ENCODE data around the gene CCNQ. TPM values are rescaled to one million over a fixed set of nuclear protein-coding genes. Genes with fewer than 3 reads are reported as not detected.

CCNQ gene
- total and polyA plus RNA-seq, 2 of the 8 experiments (the other 6 are each of a cell fraction or from before 2014, with no cell fraction given) = 16.6 to 32.1 TPM

DNA sequence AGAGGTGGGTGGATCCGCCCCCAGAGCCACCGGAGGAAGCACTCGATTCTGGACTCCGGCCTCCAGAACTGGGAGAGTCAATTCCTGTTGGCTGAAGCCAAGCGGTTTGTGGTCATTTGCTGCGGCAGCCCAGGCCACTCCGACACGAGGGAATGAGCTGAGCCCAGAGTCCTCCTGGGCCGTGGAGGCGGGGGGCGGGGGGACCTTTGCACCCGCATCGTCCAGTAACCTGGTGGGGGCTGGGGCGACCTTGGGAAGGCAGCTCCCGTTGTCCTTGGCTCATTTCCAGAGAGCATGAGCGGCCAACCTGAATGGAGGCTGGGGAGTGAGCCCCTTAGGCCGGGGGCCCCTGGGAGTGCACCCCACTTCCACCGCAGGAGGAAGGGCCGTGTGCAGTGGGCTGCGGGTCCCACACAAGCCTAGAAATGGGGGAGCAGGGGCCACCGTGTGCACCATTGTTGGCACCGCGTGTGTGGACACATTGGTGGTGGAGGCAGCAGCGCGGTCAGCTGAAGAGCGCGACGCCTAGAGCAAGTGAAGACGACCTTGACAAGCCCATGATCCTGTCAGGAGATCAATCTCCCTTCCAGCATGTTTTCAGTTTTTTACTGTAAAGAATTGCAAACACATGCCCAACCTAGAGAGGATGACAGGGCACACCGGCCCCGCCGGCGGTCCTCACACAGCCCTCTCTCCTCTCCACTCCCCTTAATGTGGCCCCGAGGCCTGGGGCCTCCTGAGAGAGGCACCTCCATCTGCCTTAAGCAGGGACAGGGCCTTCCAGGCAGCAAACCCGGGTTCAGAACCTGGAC, 28.1 kb upstream of the CCNQ start:
- Histone ChIP-seq H2BK15ac (ENCODE audit: low read length) (no peak overlapping the region), H2AK5ac (ENCODE audit: low read depth, low read length) (no peak overlapping the region), H2AFZ (ENCODE audit: low read length) (no peak overlapping the region), H3K79me2 (ENCODE audit: control insufficient read depth in 1 of 2, insufficient read depth in 2 of 2, low read length in 2 of 2) (no peaks in the 10 kb centered on the region), H3K4me1 (replicated peaks in 1 of 4; ENCODE audit: control insufficient read depth in 3 of 4, insufficient read depth in 4 of 4, low read length in 3 of 4) (peaks cover 0 to 3% (median 0%) of the 10 kb centered on the region in 4 experiments; a peak in 1 of 7 replicates), H3K23me2 (ENCODE audit: low read depth, low read length) (no peaks in the 10 kb centered on the region), H2BK20ac (ENCODE audit: low read length) (no peak overlapping the region), H3K4me2 (ENCODE audit: insufficient read depth in 1 of 2, low read depth in 2 of 2, low read length in 2 of 2) (no peak overlapping the region), H3K79me1 (ENCODE audit: low read depth, low read length) (no peaks in the 10 kb centered on the region), H3K27me3 (replicated peaks in 1 of 4; ENCODE audit: control insufficient read depth in 3 of 4, extremely low read depth in 1 of 4, insufficient read depth in 3 of 4, low read length in 3 of 4) (no peaks in the 10 kb centered on the region), H3K9me3 (ENCODE audit: insufficient read depth in 2 of 2, low read depth in 1 of 2, low read length in 1 of 2) (no peaks in the 10 kb centered on the region), H3K14ac (ENCODE audit: insufficient read length) (no peak overlapping the region), H2BK5ac (ENCODE audit: low read depth, low read length) (no peak overlapping the region), H3K18ac (ENCODE audit: extremely low read depth, low read length) (no peak overlapping the region), H2BK120ac (replicated peaks; ENCODE audit: low read depth, low read length) (no peak overlapping the region), H4K5ac (ENCODE audit: insufficient read length, low read depth, low read length) (no peak overlapping the region), H3K27ac (ENCODE audit: low read depth, low read length) (no peak overlapping the region), H3K9ac (replicated peaks in 1 of 4; ENCODE audit: extremely low read depth in 1 of 4, low read depth in 3 of 4, low read length in 3 of 4) (no peak overlapping the region), H3K4me3 (ENCODE audit: extremely low read depth in 1 of 4, insufficient read depth in 2 of 4, low read depth in 3 of 4, low read length in 4 of 4) (no peak overlapping the region), H3K56ac (replicated peaks; ENCODE audit: insufficient read length, low read depth, low read length) (no peak overlapping the region), H4K8ac (ENCODE audit: extremely low read depth, insufficient read depth, low read length) (no peak overlapping the region), H4K91ac (replicated peaks; ENCODE audit: insufficient read length, low read length) (no peak overlapping the region), H3K36me3 (ENCODE audit: control insufficient read depth in 2 of 4, insufficient read depth in 4 of 4, low read length in 3 of 4) (no peaks in the 10 kb centered on the region), H4K20me1 (replicated peaks in 1 of 2; ENCODE audit: control insufficient read depth in 1 of 2, insufficient read depth in 2 of 2, low read length in 2 of 2) (no peaks in the 10 kb centered on the region), H2BK12ac (ENCODE audit: low read depth, low read length) (no peak overlapping the region), H3K4ac (replicated peaks; ENCODE audit: insufficient read length, low read depth, low read length) (no peak overlapping the region), H3K23ac (ENCODE audit: insufficient read length) (no peak overlapping the region)
- no peak for FAIRE-seq
- no peak for DNase-seq (ENCODE audit: low read depth in 1 of 2, low spot score in 2 of 2)
- WGBS, 2 experiments (ENCODE audit: extremely low coverage in 1 of 2, insufficient coverage in 1 of 2, insufficient read length in 1 of 2, insufficient replicate concordance in 2 of 2, low coverage in 1 of 2, low lambda C conversion rate in 2 of 2, missing lambda C conversion rate in 1 of 2) = 98% methylated on average over 6 of the region's 35 CpGs; no CpG with 5 or more reads in 1 of the 2 experiments
- POLR2A ChIA-PET (ENCODE audit: partially characterized antibody) = no interaction called here
- TF ChIP-seq TAF1 (IDR thresholded peaks at IDR 0.05; ENCODE audit: low read depth, low read length) = no peak
- TF ChIP-seq MAFK (IDR thresholded peaks at IDR 0.05; ENCODE audit: low read depth, low read length) = no peak
- CTCF ChIA-PET (ENCODE audit: partially characterized antibody) = interaction anchor here (0.9 to 3.0 kb wide), 4 partner anchors 9 to 155 kb away, joined by 3 to 14 read pairs (median 4); no protein-coding TSS in a partner anchor

Data from H1 (cell line).